ENCODE results near the gene GABRG3. TPM values are rescaled to one million over a fixed set of nuclear protein-coding genes. Genes with fewer than 3 reads are reported as not detected.

GABRG3 gene
- total RNA-seq, 3 donors from 2014 or later, result 0.15 to 0.33 TPM; not detected in 1

DNA sequence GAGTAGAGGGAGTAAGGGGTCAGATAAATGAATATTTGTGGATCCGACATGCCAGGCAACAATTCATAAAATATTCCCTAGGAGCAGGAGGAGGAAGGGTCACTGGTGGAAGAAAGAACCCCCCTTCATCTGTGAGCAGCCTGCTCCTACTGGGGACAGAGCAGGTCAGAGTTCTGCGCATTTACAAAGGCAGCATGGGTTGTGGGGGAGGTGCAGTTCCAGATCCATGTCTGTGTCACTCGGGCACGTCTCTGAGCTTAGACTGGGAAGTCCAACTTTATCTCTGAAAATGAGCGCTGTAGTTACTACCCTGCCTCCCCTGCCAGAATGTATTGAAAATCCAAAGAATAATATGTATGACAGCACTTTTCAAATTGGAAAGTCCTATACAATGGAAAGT lies 115.2 kb downstream of the GABRG3 start:
- Histone ChIP-seq H3K4me1 (no peaks in the 10 kb centered on the region), H3K36me3 (no peaks in the 10 kb centered on the region), H3K27me3 (no peaks in the 10 kb centered on the region), H3K4me3 (no peak overlapping the region), H3K27ac (no peak overlapping the region), H3K9me3 (peaks cover 10 to 11% of the 10 kb centered on the region in 2 donors)
- intact Hi-C loops (cut with DNase I; ENCODE audit: low total_unique reads), result no loop called here
- no peak for DNase-seq (ENCODE audit: low spot score in 2 of 2)
- TF ChIP-seq POLR2A (IDR thresholded peaks at IDR 0.05) (no peak), POLR2AphosphoS5 (IDR thresholded peaks at IDR 0.05) (no peak)
- TF ChIP-seq, protein P1, sequence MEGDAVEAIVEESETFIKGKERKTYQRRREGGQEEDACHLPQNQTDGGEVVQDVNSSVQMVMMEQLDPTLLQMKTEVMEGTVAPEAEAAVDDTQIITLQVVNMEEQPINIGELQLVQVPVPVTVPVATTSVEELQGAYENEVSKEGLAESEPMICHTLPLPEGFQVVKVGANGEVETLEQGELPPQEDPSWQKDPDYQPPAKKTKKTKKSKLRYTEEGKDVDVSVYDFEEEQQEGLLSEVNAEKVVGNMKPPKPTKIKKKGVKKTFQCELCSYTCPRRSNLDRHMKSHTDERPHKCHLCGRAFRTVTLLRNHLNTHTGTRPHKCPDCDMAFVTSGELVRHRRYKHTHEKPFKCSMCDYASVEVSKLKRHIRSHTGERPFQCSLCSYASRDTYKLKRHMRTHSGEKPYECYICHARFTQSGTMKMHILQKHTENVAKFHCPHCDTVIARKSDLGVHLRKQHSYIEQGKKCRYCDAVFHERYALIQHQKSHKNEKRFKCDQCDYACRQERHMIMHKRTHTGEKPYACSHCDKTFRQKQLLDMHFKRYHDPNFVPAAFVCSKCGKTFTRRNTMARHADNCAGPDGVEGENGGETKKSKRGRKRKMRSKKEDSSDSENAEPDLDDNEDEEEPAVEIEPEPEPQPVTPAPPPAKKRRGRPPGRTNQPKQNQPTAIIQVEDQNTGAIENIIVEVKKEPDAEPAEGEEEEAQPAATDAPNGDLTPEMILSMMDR (IDR thresholded peaks at IDR 0.05), result no peak

DNA sequence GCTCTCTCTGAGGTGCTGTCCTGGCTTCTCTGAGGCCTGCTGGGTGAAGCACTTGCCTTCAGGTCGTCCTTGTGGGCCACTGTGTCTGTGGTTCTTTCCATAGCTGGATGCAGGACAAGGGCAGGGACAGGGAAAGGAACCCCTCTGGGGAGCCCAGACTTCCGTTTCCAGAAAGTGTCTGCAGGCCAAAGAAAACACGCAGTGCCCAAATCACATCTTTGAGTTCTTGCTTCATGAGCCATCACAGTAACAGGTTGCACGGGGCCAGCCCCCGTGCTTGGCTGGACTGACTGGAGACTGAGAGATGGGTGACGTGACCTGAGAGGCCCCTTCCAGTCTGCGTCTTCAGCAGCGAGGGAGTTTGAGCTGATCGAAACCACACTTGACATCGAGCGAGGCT lies 115.8 kb downstream of the GABRG3 start:
- H3K4me1 ChIP-seq, result no peaks in the 10 kb centered on the region
- no peaks in the 10 kb centered on the region for H3K36me3 ChIP-seq
- peaks cover 10 to 16% of the 10 kb centered on the region in 2 donors for H3K9me3 ChIP-seq
- H3K27me3 ChIP-seq, result no peaks in the 10 kb centered on the region
- intact Hi-C loops (cut with DNase I; ENCODE audit: low total_unique reads), result no loop called here
- H3K4me3 ChIP-seq, result no peak overlapping the region
- TF ChIP-seq POLR2AphosphoS5 (IDR thresholded peaks at IDR 0.05), result no peak
- no peak for TF ChIP-seq POLR2A (IDR thresholded peaks at IDR 0.05)
- TF ChIP-seq, protein P1 (IDR thresholded peaks at IDR 0.05), result no peak
- no peak overlapping the region for H3K27ac ChIP-seq
- no peak for DNase-seq (ENCODE audit: low spot score in 2 of 2)

GRCh38 chr15:27087651-27088583 lies 116.9 kb downstream of the GABRG3 start:
- H3K9me3 ChIP-seq, result peaks cover 10 to 16% of the 10 kb centered on the region in 2 donors
- no peak for TF ChIP-seq POLR2A (IDR thresholded peaks at IDR 0.05)
- TF ChIP-seq POLR2AphosphoS5 (IDR thresholded peaks at IDR 0.05), result no peak
- TF ChIP-seq, protein P1 (IDR thresholded peaks at IDR 0.05), result no peak
- H3K27me3 ChIP-seq, result no peaks in the 10 kb centered on the region
- intact Hi-C loops (cut with DNase I; ENCODE audit: low total_unique reads), result no loop called here
- H3K36me3 ChIP-seq, result no peaks in the 10 kb centered on the region
- H3K4me3 ChIP-seq, result no peak overlapping the region
- DNase-seq (ENCODE audit: low spot score in 2 of 2), result no peak
- no peak overlapping the region for H3K27ac ChIP-seq
- no peaks in the 10 kb centered on the region for H3K4me1 ChIP-seq

DNA sequence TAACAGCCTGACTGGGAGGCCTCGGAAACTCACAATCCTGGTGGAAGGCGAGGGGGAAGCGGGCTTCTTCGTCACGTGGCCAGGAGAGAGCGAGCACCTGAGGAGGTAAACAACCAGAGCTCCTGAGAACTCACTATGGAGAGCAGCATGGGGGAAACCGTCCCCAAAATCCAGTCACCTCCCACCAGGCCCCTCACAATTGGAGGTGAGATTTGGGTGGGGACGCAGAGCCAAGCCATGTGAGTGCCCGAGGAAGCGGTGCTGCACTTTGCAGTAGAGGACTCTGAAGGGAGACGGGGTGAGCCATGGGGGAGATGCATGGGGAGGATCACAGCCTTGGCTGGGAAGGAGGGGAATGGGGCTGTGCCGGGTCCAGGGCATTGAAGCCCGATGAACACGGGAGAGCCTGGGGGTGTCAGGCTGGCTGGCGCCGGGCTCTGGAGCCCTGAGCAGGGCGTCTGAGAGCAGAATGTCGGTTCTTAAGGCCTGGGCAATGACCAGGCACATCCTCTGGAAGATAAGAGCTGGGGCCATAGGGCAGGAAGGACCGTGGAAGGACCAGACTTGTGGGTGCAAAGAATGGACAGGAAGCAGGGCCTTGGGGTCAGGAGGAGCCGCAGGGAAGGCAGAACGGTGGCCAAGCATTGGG lies 117.7 kb downstream of the GABRG3 start:
- H3K27me3 ChIP-seq, result no peaks in the 10 kb centered on the region
- H3K36me3 ChIP-seq, result no peaks in the 10 kb centered on the region
- TF ChIP-seq, protein P1 (IDR thresholded peaks at IDR 0.05), result no peak
- TF ChIP-seq POLR2AphosphoS5 (IDR thresholded peaks at IDR 0.05), result no peak
- no peak for TF ChIP-seq POLR2A (IDR thresholded peaks at IDR 0.05)
- no peak overlapping the region for H3K4me3 ChIP-seq
- no peak overlapping the region for H3K27ac ChIP-seq
- intact Hi-C loops (cut with DNase I; ENCODE audit: low total_unique reads), result no loop called here
- H3K4me1 ChIP-seq, result no peaks in the 10 kb centered on the region
- DNase-seq (ENCODE audit: low spot score in 2 of 2), result no peak
- H3K9me3 ChIP-seq, result peaks cover 10 to 16% of the 10 kb centered on the region in 2 donors

GRCh38 chr15:27089233-27089586 lies 118.2 kb downstream of the GABRG3 start:
- no peaks in the 10 kb centered on the region for H3K27me3 ChIP-seq
- TF ChIP-seq POLR2A (IDR thresholded peaks at IDR 0.05), result no peak
- no peak for TF ChIP-seq POLR2AphosphoS5 (IDR thresholded peaks at IDR 0.05)
- TF ChIP-seq, protein P1 (IDR thresholded peaks at IDR 0.05), result no peak
- intact Hi-C loops (cut with DNase I; ENCODE audit: low total_unique reads), result no loop called here
- no peaks in the 10 kb centered on the region for H3K36me3 ChIP-seq
- H3K4me3 ChIP-seq, result no peak overlapping the region
- no peak for DNase-seq (ENCODE audit: low spot score in 2 of 2)
- H3K9me3 ChIP-seq, result peaks cover 10 to 16% of the 10 kb centered on the region in 2 donors
- no peak overlapping the region for H3K27ac ChIP-seq
- H3K4me1 ChIP-seq, result no peaks in the 10 kb centered on the region

All from breast epithelium (tissue), 4 donors.